KOPT-K1 (cell line): ENCODE measurements around the gene DICER1.

Source experiments
- H3K27ac ChIP-seq: fragments of 200-600 bp; sonication (generic); 2 replicates; pipeline ENCODE4 v1.5.1; 2016; ENCODE audit warnings: antibody characterized with exemption, mild to moderate bottlenecking, low read depth, low read length; ENCODE audit not compliant: poor library complexity, severe bottlenecking
- H3K36me3 ChIP-seq: fragments of 200-600 bp; sonication (generic); 2 replicates; pipeline ENCODE4 v1.5.1; 2017; ENCODE audit warnings: antibody characterized with exemption, mild to moderate bottlenecking, low read length, moderate library complexity; ENCODE audit not compliant: insufficient read depth
- H3K9me3 ChIP-seq: fragments of 200-600 bp; sonication (generic); 2 replicates; pipeline ENCODE4 v1.5.1; 2017; ENCODE audit warnings: antibody characterized with exemption, low read length, mild to moderate bottlenecking; ENCODE audit not compliant: insufficient read depth, poor library complexity, severe bottlenecking

DICER1 gene

DNA sequence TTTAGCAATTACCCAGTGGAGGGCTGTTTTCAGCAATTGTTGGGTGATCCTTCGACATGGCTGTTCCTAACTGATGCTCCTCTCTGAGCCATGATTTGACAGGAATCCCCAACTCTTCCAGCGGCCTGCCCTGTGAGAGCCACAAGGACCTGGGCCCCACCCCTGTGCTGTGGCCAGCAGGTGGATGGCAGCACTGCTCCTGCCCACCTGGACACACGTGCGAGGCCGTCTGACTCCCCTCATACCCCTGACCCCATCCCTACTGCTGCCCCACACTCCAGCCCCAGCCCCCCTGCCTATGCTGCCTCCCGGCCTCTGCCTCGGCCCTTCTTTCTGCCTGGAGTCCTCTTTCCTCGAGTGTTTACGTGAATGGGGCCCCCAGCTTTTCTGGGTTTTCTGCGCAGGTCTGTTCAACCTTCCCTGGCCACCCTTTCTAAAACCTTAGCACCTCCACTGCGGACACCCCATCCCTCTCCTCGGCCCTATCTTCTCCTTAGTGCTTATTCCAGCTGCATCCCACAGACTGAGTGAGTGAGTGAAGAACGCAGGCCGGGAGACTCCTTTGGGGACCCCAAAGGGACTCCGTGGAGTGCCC lies 111.4 kb downstream of the DICER1 start:
- H3K36me3 ChIP-seq = no peaks in the 10 kb centered on the region
- no peak overlapping the region for H3K27ac ChIP-seq
- H3K9me3 ChIP-seq = no peaks in the 10 kb centered on the region

DNA sequence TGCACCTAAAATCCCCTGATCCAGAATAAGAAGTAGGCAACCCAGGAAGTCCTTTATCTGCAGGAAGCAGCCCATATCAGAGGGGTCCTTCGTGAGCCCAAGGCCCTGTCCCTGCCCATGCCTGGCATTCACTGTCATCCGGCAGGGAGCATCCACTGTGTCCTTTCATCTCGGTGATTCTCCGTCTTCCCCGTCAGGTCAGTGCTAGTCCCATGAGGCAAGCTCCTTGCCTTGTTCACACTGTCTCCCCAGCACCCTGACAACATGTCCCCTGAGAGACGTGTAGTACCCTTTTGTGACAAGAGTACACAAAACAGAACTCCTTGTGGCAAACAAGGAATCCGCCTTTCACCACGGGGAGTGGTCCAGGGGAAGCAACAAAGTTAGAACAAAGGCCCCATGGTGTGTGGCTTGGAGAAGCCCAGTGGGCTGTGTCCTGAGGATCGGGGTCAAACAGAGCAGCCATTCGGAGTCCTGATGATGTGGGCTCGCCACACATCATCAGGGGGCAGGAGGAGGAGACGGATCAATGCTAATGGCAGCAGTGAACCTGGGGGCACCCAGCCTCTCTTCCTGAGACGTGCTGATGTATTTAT lies 112.1 kb downstream of the DICER1 start:
- Histone ChIP-seq H3K27ac (no peak overlapping the region), H3K36me3 (no peaks in the 10 kb centered on the region), H3K9me3 (no peaks in the 10 kb centered on the region)

DNA sequence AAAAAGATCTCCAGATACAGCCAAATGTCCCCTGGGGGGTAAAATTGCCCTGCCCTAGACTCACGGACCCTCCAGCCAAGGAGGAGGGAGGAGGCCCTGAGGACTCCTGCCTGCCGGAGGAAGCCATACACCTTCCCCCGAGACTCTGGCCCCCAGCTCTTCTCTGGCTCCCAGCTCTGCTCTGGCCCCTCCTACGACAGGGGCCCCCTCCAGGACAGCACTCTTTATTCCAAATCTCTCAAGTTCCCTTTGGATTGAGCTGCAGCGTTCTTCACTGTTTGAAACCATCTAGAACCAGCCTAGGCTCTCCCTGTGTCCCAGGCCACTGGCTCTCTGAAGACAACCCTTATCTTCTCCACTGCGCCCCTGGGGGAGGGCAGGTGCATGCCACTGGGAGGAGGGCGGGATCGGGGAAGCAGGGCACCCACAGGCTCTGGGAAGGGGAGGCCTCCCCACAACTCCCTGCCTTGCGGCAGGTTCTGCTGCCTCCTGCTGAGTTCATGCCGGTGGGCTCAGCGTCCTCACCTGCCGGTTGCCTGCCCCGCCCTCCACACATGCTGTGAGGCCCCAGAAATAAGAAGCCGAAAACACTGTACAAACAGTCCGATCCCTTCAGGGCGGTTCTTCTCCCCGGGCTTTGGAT lies 112.7 kb downstream of the DICER1 start:
- Histone ChIP-seq H3K36me3 (no peaks in the 10 kb centered on the region), H3K27ac (no peak overlapping the region), H3K9me3 (no peaks in the 10 kb centered on the region)

DNA sequence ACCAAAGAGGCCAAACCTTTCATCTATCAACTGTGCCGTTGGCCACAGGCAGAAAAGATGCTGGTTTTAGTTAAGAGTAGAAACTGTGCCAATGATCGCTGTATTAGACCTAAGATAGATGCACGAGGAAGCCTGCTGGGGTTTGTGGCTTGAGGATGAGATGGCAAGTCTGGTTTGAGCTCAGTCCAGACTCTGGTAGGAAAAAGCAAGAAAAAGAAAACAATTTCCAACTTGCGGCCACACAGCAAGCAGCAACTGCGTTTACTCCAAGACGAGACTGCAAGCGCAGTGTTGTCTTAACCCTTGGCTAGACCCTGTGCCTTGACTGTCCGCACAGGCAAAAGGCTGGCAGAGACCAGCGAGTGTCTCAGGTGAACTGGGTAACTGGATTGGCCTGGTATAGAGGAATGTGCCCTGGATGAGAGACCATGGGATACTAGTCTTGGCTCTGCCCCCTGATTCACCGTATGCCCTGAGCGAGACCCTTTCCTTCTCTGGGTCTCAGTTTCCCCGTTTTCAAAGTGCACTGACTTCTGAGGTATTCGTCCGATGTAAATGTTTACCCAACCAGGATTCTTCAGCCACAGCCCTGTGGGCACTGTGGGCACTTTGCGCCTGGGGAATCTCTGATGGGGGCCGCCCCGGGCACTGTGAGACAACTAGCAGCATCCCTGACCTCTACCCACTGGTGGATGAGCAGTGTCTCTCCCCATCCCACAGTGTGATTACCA lies 113.4 kb downstream of the DICER1 start:
- no peak overlapping the region for H3K27ac ChIP-seq
- H3K36me3 ChIP-seq = no peaks in the 10 kb centered on the region
- H3K9me3 ChIP-seq = no peaks in the 10 kb centered on the region

DNA sequence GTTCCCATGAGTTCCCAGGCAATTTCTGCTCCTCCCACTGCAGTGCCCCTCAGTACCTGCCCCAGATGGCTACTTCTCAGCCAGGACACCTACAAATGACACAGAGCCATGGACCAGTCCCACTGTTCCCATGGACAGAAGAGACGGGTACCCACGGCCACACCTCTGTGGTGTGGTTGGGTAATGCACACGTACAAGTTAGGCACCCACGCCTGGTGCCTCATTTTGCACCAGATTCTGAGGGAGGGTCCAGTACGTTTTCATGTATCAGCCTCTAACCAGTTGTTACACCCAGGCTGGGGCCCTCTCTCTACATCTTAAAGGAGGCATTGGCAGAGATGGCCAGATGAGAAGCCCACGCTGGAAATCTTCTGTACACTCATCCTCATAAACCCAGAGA lies 114.0 kb downstream of the DICER1 start:
- Histone ChIP-seq H3K9me3 (no peaks in the 10 kb centered on the region), H3K36me3 (no peaks in the 10 kb centered on the region), H3K27ac (no peak overlapping the region)

DNA sequence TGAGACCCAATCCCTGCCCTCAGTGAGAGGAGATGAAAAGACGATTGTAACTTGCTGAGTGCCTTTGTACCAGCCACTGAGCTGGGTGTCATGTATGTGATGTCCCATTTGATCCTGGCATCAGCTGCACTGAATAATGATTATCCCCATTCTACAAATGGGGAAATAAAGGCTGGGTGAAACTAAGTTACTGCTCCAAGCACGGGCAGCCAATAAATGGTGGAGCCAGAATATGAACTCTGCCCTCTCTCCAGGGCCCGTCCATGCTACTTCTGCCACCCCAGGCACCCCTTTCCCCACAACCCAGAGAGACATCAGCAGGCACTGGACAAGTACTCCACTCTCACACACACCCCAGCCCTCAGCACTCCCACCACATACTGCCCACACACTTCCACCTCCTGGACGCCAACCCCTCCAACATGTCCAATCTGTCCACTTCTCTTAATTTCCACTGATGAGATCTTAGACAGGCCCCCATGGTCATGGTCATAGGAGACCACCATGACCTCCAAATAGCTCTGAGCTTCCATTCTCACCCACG lies 115.8 kb downstream of the DICER1 start:
- no peak overlapping the region for H3K27ac ChIP-seq

DNA sequence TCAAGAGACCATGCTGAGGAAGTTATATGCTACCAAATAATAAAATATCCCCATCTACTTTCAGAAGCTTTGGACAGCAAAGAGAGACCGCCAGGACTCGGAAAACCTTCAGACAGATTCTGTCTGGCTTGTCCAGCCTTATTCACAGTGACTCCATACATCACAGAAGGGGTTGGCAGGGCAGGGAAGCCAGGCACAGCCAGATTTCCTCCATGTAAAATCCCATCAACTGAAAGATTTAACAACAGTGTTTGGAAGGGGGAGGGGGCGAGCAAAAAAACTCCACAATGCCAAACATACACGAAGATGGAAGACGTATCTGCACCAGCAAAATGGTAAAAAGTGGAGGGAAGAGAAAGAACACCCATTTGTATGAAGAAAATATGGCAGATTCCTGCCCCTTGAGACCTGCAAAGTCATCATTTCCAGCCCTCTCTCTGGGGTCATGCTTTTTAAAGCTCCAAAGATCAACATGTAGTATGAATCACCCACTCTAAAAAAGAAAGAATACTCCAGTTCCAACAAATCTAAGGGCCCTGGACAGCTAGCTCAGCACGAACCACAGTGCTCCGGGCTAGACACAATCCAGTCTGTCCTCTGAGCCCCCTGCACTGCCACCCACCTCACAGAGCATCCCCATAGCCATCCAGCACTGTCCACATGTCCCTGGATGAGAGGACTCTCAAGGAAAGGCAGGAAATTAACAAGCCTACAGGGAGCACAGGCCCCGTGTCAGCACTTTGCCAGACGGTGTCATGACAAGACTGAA lies 116.4 kb downstream of the DICER1 start:
- H3K27ac ChIP-seq = no peak overlapping the region
- H3K9me3 ChIP-seq = no peaks in the 10 kb centered on the region
- H3K36me3 ChIP-seq = no peaks in the 10 kb centered on the region

More for the DNA sequence above, 115.8 kb downstream of the DICER1 start:
- Histone ChIP-seq H3K36me3 (no peaks in the 10 kb centered on the region), H3K9me3 (no peaks in the 10 kb centered on the region)

DNA sequence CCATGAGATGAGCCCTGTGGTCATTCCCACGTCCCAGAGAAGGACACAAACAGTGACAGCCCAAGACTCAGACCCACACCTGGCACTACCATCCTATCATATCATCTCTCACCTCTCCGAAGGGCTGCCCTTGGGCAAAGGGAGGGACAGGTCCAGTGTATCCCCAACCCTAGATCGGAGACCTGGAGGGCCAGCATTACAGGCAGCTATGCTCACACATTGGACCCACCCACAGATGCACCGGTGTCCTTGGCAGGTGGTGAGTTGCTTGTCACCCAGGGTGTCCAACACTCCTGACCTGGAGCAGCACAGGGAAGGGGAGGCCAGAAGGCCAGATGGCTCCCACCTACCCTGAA lies 117.4 kb downstream of the DICER1 start:
- Histone ChIP-seq H3K9me3 (no peaks in the 10 kb centered on the region), H3K27ac (no peak overlapping the region), H3K36me3 (no peaks in the 10 kb centered on the region)

DNA sequence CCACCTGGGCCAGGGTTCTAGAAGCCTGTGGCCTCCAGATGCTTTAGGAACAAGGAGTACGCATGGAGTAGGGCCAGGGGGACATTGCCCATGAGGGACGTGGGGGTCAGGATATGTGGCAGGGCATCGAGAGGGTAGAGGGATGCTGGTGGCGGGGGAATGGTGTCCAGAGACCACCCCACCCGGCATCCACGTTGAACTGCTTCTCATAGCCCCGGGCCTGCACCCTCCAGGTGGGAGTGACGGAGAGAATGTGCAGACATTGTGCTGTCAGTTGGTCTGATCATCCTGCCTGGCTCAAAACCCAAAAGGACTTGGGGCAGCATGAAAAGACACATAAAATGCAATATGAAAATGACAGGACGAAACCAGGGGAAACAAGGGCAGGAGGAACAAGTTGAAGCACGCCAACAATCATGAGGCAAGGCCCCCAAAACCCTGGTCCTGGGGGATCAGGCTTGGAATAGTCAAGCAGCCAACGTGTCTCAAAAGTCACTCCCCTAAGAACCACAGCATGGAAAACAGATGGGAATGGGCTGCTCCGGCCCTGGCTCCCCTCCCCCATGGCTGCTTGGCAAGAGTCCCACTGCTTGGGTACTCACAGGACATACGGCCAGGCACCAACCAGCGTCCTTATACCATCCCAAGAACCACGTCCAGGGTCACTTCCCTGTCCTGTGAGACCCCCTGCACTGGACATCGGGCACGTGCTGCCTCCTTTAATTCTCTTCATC lies 117.9 kb downstream of the DICER1 start:
- H3K27ac ChIP-seq = no peak overlapping the region
- H3K36me3 ChIP-seq = no peaks in the 10 kb centered on the region
- no peaks in the 10 kb centered on the region for H3K9me3 ChIP-seq

DNA sequence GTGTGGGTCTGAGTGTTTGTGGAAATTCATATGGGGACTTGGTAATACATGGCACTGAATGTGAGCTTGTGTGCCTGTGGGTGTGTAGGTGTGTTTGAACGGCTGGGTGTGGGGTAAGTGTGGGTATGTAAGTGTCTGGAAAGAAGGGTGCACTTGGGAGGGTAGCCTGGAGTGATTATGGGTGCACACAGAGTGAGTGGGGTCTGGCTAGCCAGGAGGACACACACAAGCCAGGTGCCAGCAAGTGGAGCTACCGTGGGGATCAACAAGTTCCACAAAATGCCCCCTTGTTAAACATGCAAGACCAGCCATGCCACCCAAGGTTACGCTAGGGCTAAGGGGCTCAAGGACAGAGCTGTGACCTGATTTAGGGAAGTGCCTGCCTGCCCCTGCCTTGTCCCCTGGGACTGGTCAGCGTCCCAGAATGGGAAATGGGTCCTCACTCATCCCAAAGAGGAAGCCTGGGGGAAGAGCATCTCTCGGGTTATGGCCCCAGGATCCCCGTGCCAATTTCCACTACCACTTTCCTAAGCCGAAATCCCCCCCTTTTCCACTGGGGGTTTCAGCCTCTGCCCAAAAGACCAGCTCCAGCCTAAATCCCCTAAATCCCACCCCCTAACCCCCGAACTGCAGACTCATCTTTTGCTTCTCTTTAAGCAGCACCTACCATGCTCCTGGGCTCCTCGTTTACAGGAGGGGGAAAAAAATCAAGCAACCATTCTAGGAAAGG lies 118.6 kb downstream of the DICER1 start:
- H3K9me3 ChIP-seq = no peaks in the 10 kb centered on the region
- no peaks in the 10 kb centered on the region for H3K36me3 ChIP-seq
- no peak overlapping the region for H3K27ac ChIP-seq

DNA sequence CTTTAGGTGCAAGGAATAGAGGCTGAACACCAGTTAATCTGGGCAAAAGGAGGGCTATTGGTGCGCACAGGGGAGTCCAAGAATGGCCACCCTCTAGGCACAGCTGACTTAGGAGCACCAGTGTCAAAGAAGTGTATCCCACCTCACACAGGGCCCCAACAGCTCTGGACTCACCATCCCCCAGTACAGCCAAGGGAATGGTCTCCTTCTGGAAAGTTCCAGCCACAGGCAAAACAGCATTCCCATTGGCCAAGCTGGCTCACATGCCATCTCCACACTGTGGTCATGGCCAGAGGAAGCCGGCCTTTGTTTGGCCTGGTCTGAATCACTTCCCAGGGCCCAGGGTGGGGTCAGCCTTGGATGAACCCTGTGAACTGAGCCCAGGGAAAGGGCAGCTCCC lies 120.1 kb downstream of the DICER1 start:
- Histone ChIP-seq H3K9me3 (peaks cover 3% of the 10 kb centered on the region), H3K27ac (no peak overlapping the region)

More for the DNA sequence above, 120.1 kb downstream of the DICER1 start:
- no peaks in the 10 kb centered on the region for H3K36me3 ChIP-seq
